H9 (cell line): ENCODE measurements around the gene RASSF3. TPM values are rescaled to one million over a fixed set of nuclear protein-coding genes. Genes with fewer than 3 reads are reported as not detected.

Experiments
- DNase-seq: peaks from one replicate; pipeline ENCODE4 v3.0.0-alpha.2; 2017
- H2AFZ ChIP-seq: one replicate; pipeline ENCODE4 v1.6.1; 2013; ENCODE audit warnings: mild to moderate bottlenecking, low read length, control low read depth, moderate library complexity
- H2AK5ac ChIP-seq: 2 replicates; pipeline ENCODE4 v1.6.1; 2013; ENCODE audit warnings: low read length, control low read depth, mixed read lengths; ENCODE audit not compliant: insufficient read length
- H2BK120ac ChIP-seq: one replicate; pipeline ENCODE4 v1.6.1; 2013; ENCODE audit warnings: low read depth, mild to moderate bottlenecking, low read length, control low read depth, inconsistent platforms; ENCODE audit not compliant: poor library complexity, severe bottlenecking
- H2BK12ac ChIP-seq: 2 replicates; pipeline ENCODE4 v1.6.1; 2013; ENCODE audit warnings: low read length, control low read depth, mixed read lengths, low read depth; ENCODE audit not compliant: insufficient read length
- H2BK15ac ChIP-seq: 2 replicates; pipeline ENCODE4 v1.6.1; 2013; ENCODE audit warnings: low read depth, low read length, control low read depth
- H2BK20ac ChIP-seq: one replicate; pipeline ENCODE4 v1.6.1; 2013; ENCODE audit warnings: low read depth, mild to moderate bottlenecking, low read length, control low read depth, inconsistent platforms; ENCODE audit not compliant: poor library complexity, severe bottlenecking
- H2BK5ac ChIP-seq: 2 replicates; pipeline ENCODE4 v1.6.1; 2013; ENCODE audit warnings: low read length, control low read depth, mixed read lengths; ENCODE audit not compliant: insufficient read length
- H3K14ac ChIP-seq: 2 replicates; pipeline ENCODE4 v1.6.1; 2013; ENCODE audit warnings: low read length, control low read depth; ENCODE audit not compliant: insufficient read depth
- H3K18ac ChIP-seq: 2 replicates; pipeline ENCODE4 v1.6.1; 2013; ENCODE audit warnings: low read depth, mild to moderate bottlenecking, mixed read lengths, low read length, control low read depth; ENCODE audit not compliant: insufficient read length
- H3K23ac ChIP-seq: 2 replicates; pipeline ENCODE4 v1.6.1; 2013; ENCODE audit warnings: low read length, control low read depth, mixed read lengths, low read depth; ENCODE audit not compliant: insufficient read length
- H3K23me2 ChIP-seq: 2 replicates; pipeline ENCODE4 v1.6.1; 2013; ENCODE audit warnings: low read depth, mild to moderate bottlenecking, mixed read lengths, low read length, control low read depth; ENCODE audit not compliant: insufficient read length, poor library complexity, severe bottlenecking
- H3K27ac ChIP-seq: 2 replicates; pipeline ENCODE4 v1.5.1; 2013; ENCODE audit warnings: low read length, control low read depth, mixed read lengths, low read depth; ENCODE audit not compliant: insufficient read length
- H3K27me3 ChIP-seq: 2 replicates; pipeline ENCODE4 v1.6.1; 2013; ENCODE audit warnings: low read length, control low read depth, inconsistent platforms; ENCODE audit not compliant: insufficient read depth
- H3K4ac ChIP-seq: 2 replicates; pipeline ENCODE4 v1.6.1; 2013; ENCODE audit warnings: low read depth, mild to moderate bottlenecking, control low read depth, inconsistent platforms, low read length, moderate library complexity
- H3K4me1 ChIP-seq: 2 replicates; pipeline ENCODE4 v1.6.1; 2013; ENCODE audit warnings: low read length, control low read depth, inconsistent platforms; ENCODE audit not compliant: insufficient read depth
- H3K4me2 ChIP-seq: 2 replicates; pipeline ENCODE4 v1.6.1; 2013; ENCODE audit warnings: low read length, control low read depth, mixed read lengths; ENCODE audit not compliant: insufficient read length, insufficient read depth
- H3K56ac ChIP-seq: 2 replicates; pipeline ENCODE4 v1.6.1; 2013; ENCODE audit warnings: low read depth, mild to moderate bottlenecking, mixed read lengths, low read length, control low read depth; ENCODE audit not compliant: insufficient read length
- H3K79me1 ChIP-seq: 2 replicates; pipeline ENCODE4 v1.6.1; 2013; ENCODE audit warnings: low read depth, mild to moderate bottlenecking, moderate library complexity, low read length, control low read depth, inconsistent platforms; ENCODE audit not compliant: insufficient read depth, poor library complexity, severe bottlenecking
- H3K79me2 ChIP-seq: 2 replicates; pipeline ENCODE4 v1.6.1; 2013; ENCODE audit warnings: low read length, control low read depth, inconsistent platforms; ENCODE audit not compliant: insufficient read depth
- H3K9ac ChIP-seq: 2 replicates; pipeline ENCODE4 v1.6.1; 2013; ENCODE audit warnings: low read length, control low read depth, mixed read lengths; ENCODE audit not compliant: insufficient read length; ENCODE audit errors: extremely low read depth
- H3K9me3 ChIP-seq: one replicate; pipeline ENCODE4 v1.6.1; 2013; ENCODE audit warnings: low read depth, low read length, inconsistent platforms; ENCODE audit not compliant: control insufficient read depth
- H3T11ph ChIP-seq: one replicate; pipeline ENCODE4 v1.6.1; 2013; ENCODE audit warnings: mild to moderate bottlenecking, low read length, control low read depth, inconsistent platforms
- H4K20me1 ChIP-seq: one replicate; pipeline ENCODE4 v1.6.1; 2013; ENCODE audit not compliant: control insufficient read depth, insufficient read length, insufficient read depth
- H4K5ac ChIP-seq: 2 replicates; pipeline ENCODE4 v1.6.1; 2013; ENCODE audit warnings: low read depth, mild to moderate bottlenecking, mixed read lengths, low read length, control low read depth; ENCODE audit not compliant: insufficient read length
- H4K8ac ChIP-seq: replicated peaks from 2 replicates; pipeline ENCODE4 v1.6.1; 2013; ENCODE audit warnings: low read length, control low read depth, mixed read lengths, low read depth; ENCODE audit not compliant: insufficient read length
- H4K91ac ChIP-seq: 2 replicates; pipeline ENCODE4 v1.6.1; 2013; ENCODE audit warnings: low read depth, mild to moderate bottlenecking, moderate library complexity, mixed read lengths, low read length, control low read depth; ENCODE audit not compliant: insufficient read length
- H3K27ac Mint-ChIP-seq, 3 experiments: 2 replicates in 2 of 3; 3 replicates in 1 of 3; pipeline ENCODE4 v1.8.0; 2020 to 2021; ENCODE audit warnings: mixed read lengths in 3 of 3, mild to moderate bottlenecking in 1 of 3, moderate library complexity in 1 of 3
- H3K27me3 Mint-ChIP-seq: 2 replicates; pipeline ENCODE4 v1.8.0; 2021; ENCODE audit warnings: low read depth, mild to moderate bottlenecking, moderate library complexity, mixed read lengths
- H3K36me3 Mint-ChIP-seq, 3 experiments: 2 replicates in 2 of 3; 3 replicates in 1 of 3; pipeline ENCODE4 v1.8.0; 2020 to 2021; ENCODE audit warnings: low read depth in 3 of 3, mixed read lengths in 3 of 3; ENCODE audit not compliant: insufficient read depth in 1 of 3
- H3K4me1 Mint-ChIP-seq, 2 experiments: 2 replicates each; pipeline ENCODE4 v1.8.0; 2020; ENCODE audit warnings: mixed read lengths in 2 of 2
- H3K4me3 Mint-ChIP-seq, 2 experiments: 2 replicates in 1 of 2; 3 replicates in 1 of 2; pipeline ENCODE4 v1.8.0; 2020 to 2021; ENCODE audit warnings: mild to moderate bottlenecking in 2 of 2, mixed read lengths in 2 of 2, moderate library complexity in 1 of 2
- H3K9me3 Mint-ChIP-seq, 2 experiments: 2 replicates in 1 of 2; 3 replicates in 1 of 2; pipeline ENCODE4 v1.8.0; 2020; ENCODE audit warnings: mild to moderate bottlenecking in 2 of 2, mixed read lengths in 2 of 2, moderate library complexity in 1 of 2
- CTCF ChIP-seq: fragments of 200-600 bp; sonication (generic); conservative IDR thresholded peaks from 3 replicates; pipeline ENCODE4 v1.8.0; 2021; ENCODE audit warnings: antibody characterized with exemption, mild to moderate bottlenecking
- WGBS: extraction: QIAGEN DNeasy Blood & Tissue Kit; methylation state at CpG from one replicate; pipeline ENCODE4 v1.1.7; 2013; ENCODE audit warnings: missing lambda C conversion rate, low lambda C conversion rate, mixed read lengths; ENCODE audit not compliant: insufficient read length; ENCODE audit errors: extremely low coverage; 5-methylcytosine and 5-hydroxymethylcytosine counted together
- total RNA-seq: library from RNA; stranded (reverse); gene quantifications from 2 replicates; pipeline ENCODE4 v1.2.1, GENCODE V29; 2021

Gene RASSF3
- total RNA-seq, 1 experiment from 2014 or later: 45.1 TPM

DNA sequence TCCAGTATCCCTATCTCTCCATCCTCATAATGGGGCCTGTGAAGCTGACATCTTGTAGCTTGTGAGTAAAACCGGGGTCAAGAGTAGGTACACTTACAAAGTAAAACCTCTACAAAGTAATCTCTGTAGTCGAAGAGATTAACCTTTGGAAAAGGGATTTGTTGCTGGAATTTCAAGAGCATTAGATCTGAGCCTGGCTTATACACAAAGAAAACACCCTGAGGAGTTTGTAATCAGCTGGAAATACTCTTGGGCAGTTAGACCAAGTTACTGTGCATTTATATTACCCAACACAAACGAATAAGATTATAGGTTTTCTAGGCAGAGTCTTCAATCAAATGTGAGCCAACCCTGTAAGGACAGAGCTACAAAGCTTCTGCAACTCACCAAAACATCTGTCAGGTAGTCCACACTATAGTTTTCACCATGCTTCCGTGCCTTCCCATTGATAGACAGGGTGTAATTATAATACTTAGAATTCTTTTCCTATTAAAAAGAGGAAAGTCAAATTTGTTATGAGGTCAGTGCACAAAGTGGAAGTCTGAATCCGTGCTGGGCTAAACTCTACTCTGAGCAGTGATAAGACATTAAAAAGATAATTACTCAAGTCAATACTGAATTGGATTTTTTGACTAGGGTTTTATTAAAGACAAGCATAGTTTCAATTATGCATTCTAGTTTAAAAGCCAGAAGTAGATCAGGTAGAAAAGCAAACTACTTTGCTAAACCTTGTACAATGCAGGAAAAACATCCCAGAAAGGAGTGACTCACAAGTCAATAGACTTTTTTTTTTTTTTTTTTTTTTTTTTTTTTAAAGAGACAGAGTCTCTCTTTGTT is 134.3 kb downstream of the RASSF3 start:
- Mint-ChIP-seq H3K27me3 (no peaks in the 10 kb centered on the region), H3K4me3 (no peak overlapping the region), H3K36me3 (peaks cover 19 to 76% (median 54%) of the 10 kb centered on the region in 3 experiments), H3K27ac (no peak overlapping the region), H3K4me1 (no peaks in the 10 kb centered on the region), H3K9me3 (peaks cover 0 to 2% of the 10 kb centered on the region in 2 experiments; a peak in 1 of 5 replicates)
- Histone ChIP-seq H3K4me2 (no peak overlapping the region), H3K79me1 (no peaks in the 10 kb centered on the region), H2BK15ac (no peak overlapping the region), H3K27me3 (no peaks in the 10 kb centered on the region), H2BK20ac (no peak overlapping the region), H3K23me2 (no peaks in the 10 kb centered on the region), H3K56ac (no peak overlapping the region), H2BK5ac (no peak overlapping the region), H4K91ac (no peak overlapping the region), H4K20me1 (no peaks in the 10 kb centered on the region), H2BK120ac (no peak overlapping the region), H3T11ph (no peak overlapping the region), H3K4me1 (no peaks in the 10 kb centered on the region), H2AFZ (no peak overlapping the region), H3K23ac (no peak overlapping the region), H3K18ac (no peak overlapping the region), H3K27ac (no peak overlapping the region), H3K79me2 (no peaks in the 10 kb centered on the region), H2AK5ac (no peak overlapping the region), H4K5ac (no peak overlapping the region), H4K8ac (no peak overlapping the region), H3K9ac (no peak overlapping the region), H3K4ac (no peak overlapping the region), H2BK12ac (no peak overlapping the region), H3K14ac (no peak overlapping the region), H3K9me3 (no peaks in the 10 kb centered on the region)
- DNase-seq: no peak
- no CpG with 5 or more reads among the region's 5 CpGs for WGBS
- no peak for TF ChIP-seq CTCF
